IMR-90 (cell line): ENCODE results near the gene CELSR1. TPM values are rescaled to one million over a fixed set of nuclear protein-coding genes. Genes with fewer than 3 reads are reported as not detected.

Experiments used
- ATAC-seq: fragments of 200-7000 bp; cut with Tn5 transposase; 2 replicates; pipeline ENCODE4 v1.9.1; 2020; ENCODE audit warnings: low read depth, mild to moderate bottlenecking, moderate library complexity
- BruUV-seq: library from RNA; stranded (reverse); fragments of 400-500 nt; replicated peaks from 2 replicates; lab custom pipeline; 2021; lab: Mats Ljungman, UMichigan
- CTCF ChIA-PET: fragments of 300-600 bp; formaldehyde crosslinking; extraction: SDS; loops from one replicate; lab custom pipeline; 2021; ENCODE audit warnings: antibody characterized with exemption; lab: Yijun Ruan, JAX
- POLR2A ChIA-PET: fragments of 300-600 bp; sonication (Branson Sonifier 250); formaldehyde crosslinking; loops from one replicate; lab custom pipeline; 2022; ENCODE audit warnings: antibody characterized with exemption; ENCODE audit not compliant: unreplicated experiment; lab: Charles Lee
- DNase-seq: peaks from one replicate; pipeline ENCODE4 v3.0.0; 2013
- H2AFZ ChIP-seq: replicated peaks from 2 replicates; pipeline ENCODE3; 2013; ENCODE audit warnings: low read length, mild to moderate bottlenecking; ENCODE audit not compliant: poor library complexity
- H2AK5ac ChIP-seq: 2 replicates; pipeline ENCODE4 v1.6.1; 2013; ENCODE audit warnings: low read depth, low read length, inconsistent platforms
- H2AK9ac ChIP-seq: replicated peaks from 2 replicates; pipeline ENCODE3; 2013; ENCODE audit warnings: mild to moderate bottlenecking, low read depth, low read length, moderate library complexity; ENCODE audit not compliant: poor library complexity
- H2BK120ac ChIP-seq: 2 replicates; pipeline ENCODE4 v1.6.1; 2013; ENCODE audit warnings: low read depth, low read length, inconsistent platforms
- H2BK15ac ChIP-seq: 3 replicates; pipeline ENCODE4 v1.6.1; 2013; ENCODE audit warnings: low read depth, low read length, inconsistent platforms
- H2BK20ac ChIP-seq: 2 replicates; pipeline ENCODE4 v1.6.1; 2013; ENCODE audit warnings: low read depth, mild to moderate bottlenecking, inconsistent platforms, low read length, moderate library complexity
- H2BK5ac ChIP-seq: 2 replicates; pipeline ENCODE4 v1.6.1; 2013; ENCODE audit warnings: mild to moderate bottlenecking, low read depth, low read length, inconsistent platforms; ENCODE audit not compliant: poor library complexity, severe bottlenecking
- H3K14ac ChIP-seq: replicated peaks from 2 replicates; pipeline ENCODE4 v1.6.1; 2013; ENCODE audit warnings: low read depth, low read length, inconsistent platforms
- H3K18ac ChIP-seq: 2 replicates; pipeline ENCODE4 v1.6.1; 2013; ENCODE audit warnings: low read depth, low read length, control low read depth
- H3K23ac ChIP-seq: 2 replicates; pipeline ENCODE4 v1.6.1; 2013; ENCODE audit warnings: low read depth, low read length, inconsistent platforms
- H3K27ac ChIP-seq: 2 replicates; pipeline ENCODE4 v1.5.1; 2013; ENCODE audit warnings: mild to moderate bottlenecking, control low read depth, low read length; ENCODE audit not compliant: insufficient read depth
- H3K27me3 ChIP-seq: 2 replicates; pipeline ENCODE4 v1.6.1; 2013; ENCODE audit warnings: low read length; ENCODE audit not compliant: control insufficient read depth, insufficient read depth
- H3K36me3 ChIP-seq: 2 replicates; pipeline ENCODE4 v1.6.1; 2013; ENCODE audit warnings: low read length, mixed read lengths; ENCODE audit not compliant: control insufficient read depth, insufficient read depth
- H3K4ac ChIP-seq: 2 replicates; pipeline ENCODE4 v1.6.1; 2013; ENCODE audit warnings: low read depth, low read length, inconsistent platforms
- H3K4me1 ChIP-seq: 2 replicates; pipeline ENCODE4 v1.6.1; 2013; ENCODE audit warnings: low read length, mixed read lengths; ENCODE audit not compliant: control insufficient read depth, insufficient read depth
- H3K4me2 ChIP-seq: 2 replicates; pipeline ENCODE4 v1.6.1; 2013; ENCODE audit warnings: low read depth, mild to moderate bottlenecking, control low read depth, low read length, moderate library complexity
- H3K4me3 ChIP-seq: 2 replicates; pipeline ENCODE4 v1.5.1; 2013; ENCODE audit warnings: low read depth, mild to moderate bottlenecking, control low read depth, low read length, moderate library complexity; ENCODE audit not compliant: insufficient read depth
- H3K56ac ChIP-seq: 2 replicates; pipeline ENCODE4 v1.6.1; 2013; ENCODE audit warnings: low read length, inconsistent platforms; ENCODE audit not compliant: insufficient read depth; ENCODE audit errors: extremely low read depth
- H3K79me1 ChIP-seq, 2 experiments: 2 replicates each; pipeline ENCODE4 v1.6.1; 2013; ENCODE audit warnings: low read length in 2 of 2, inconsistent platforms in 1 of 2, low read depth in 1 of 2
- H3K9ac ChIP-seq: 2 replicates; pipeline ENCODE4 v1.6.1; 2013; ENCODE audit warnings: low read depth, low read length, control low read depth
- H3K9me1 ChIP-seq: 2 replicates; pipeline ENCODE4 v1.6.1; 2013; ENCODE audit warnings: low read length, inconsistent platforms; ENCODE audit not compliant: insufficient read depth
- H3K9me3 ChIP-seq: 2 replicates; pipeline ENCODE4 v1.6.1; 2013; ENCODE audit warnings: low read length; ENCODE audit not compliant: control insufficient read depth, insufficient read depth
- H4K20me1 ChIP-seq: 2 replicates; pipeline ENCODE4 v1.6.1; 2013; ENCODE audit warnings: low read length, inconsistent platforms; ENCODE audit not compliant: insufficient read depth
- H4K5ac ChIP-seq: 2 replicates; pipeline ENCODE4 v1.6.1; 2013; ENCODE audit warnings: mild to moderate bottlenecking, low read depth, low read length, control low read depth
- H4K8ac ChIP-seq, 2 experiments: 2 replicates each; pipeline ENCODE4 v1.6.1; 2013; ENCODE audit warnings: low read depth in 2 of 2, low read length in 2 of 2, control low read depth in 1 of 2, inconsistent platforms in 1 of 2
- H4K91ac ChIP-seq: 2 replicates; pipeline ENCODE4 v1.6.1; 2013; ENCODE audit warnings: low read depth, low read length, inconsistent platforms; ENCODE audit not compliant: insufficient read depth
- BHLHE40 ChIP-seq: fragments of 150-350 bp; IDR thresholded peaks from 2 replicates; pipeline ENCODE4 v1.6.1; 2016; ENCODE audit warnings: mild to moderate bottlenecking, low read depth, low read length
- CEBPB ChIP-seq: IDR thresholded peaks from 2 replicates; pipeline ENCODE4 v1.6.1; 2012; ENCODE audit warnings: low read depth, low read length, improper control_type of control experiment
- CHD1 ChIP-seq: IDR thresholded peaks from 2 replicates; pipeline ENCODE4 v1.6.1; 2012; ENCODE audit warnings: low read depth, low read length, improper control_type of control experiment
- FOS ChIP-seq: fragments of 150-350 bp; IDR thresholded peaks from 2 replicates; pipeline ENCODE4 v1.6.1; 2016; ENCODE audit warnings: low read depth, low read length
- MAFK ChIP-seq: IDR thresholded peaks from 2 replicates; pipeline ENCODE4 v1.6.1; 2012; ENCODE audit warnings: low read depth, low read length, improper control_type of control experiment
- MAZ ChIP-seq: IDR thresholded peaks from 2 replicates; pipeline ENCODE4 v1.6.1; 2012; ENCODE audit warnings: low read depth, mild to moderate bottlenecking, low read length, improper control_type of control experiment, moderate library complexity, borderline replicate concordance
- MXI1 ChIP-seq: IDR thresholded peaks from 2 replicates; pipeline ENCODE4 v1.6.1; 2012; ENCODE audit warnings: low read depth, mild to moderate bottlenecking, low read length, moderate library complexity, borderline replicate concordance
- NFE2L2 ChIP-seq: fragments of 150-350 bp; IDR thresholded peaks from 2 replicates; pipeline ENCODE4 v1.6.1; 2016; ENCODE audit warnings: low read depth, mild to moderate bottlenecking, low read length
- POLR2A ChIP-seq: IDR thresholded peaks from 2 replicates; pipeline ENCODE4 v1.6.1; 2012; ENCODE audit warnings: mild to moderate bottlenecking, low read depth, low read length
- RAD21 ChIP-seq: IDR thresholded peaks from 2 replicates; pipeline ENCODE4 v1.6.1; 2012; ENCODE audit warnings: low read length, improper control_type of control experiment
- RCOR1 ChIP-seq: IDR thresholded peaks from 2 replicates; pipeline ENCODE4 v1.6.1; 2012; ENCODE audit warnings: mild to moderate bottlenecking, low read length, improper control_type of control experiment; ENCODE audit not compliant: insufficient replicate concordance
- RFX5 ChIP-seq: IDR thresholded peaks from 2 replicates; pipeline ENCODE4 v1.8.0; 2012; ENCODE audit warnings: low read depth, mild to moderate bottlenecking, low read length, moderate library complexity
- SMC3 ChIP-seq: fragments of 150-350 bp; IDR thresholded peaks from 2 replicates; pipeline ENCODE4 v1.6.1; 2016; ENCODE audit warnings: low read depth, mild to moderate bottlenecking, antibody characterized with exemption, low read length, moderate library complexity
- WGBS, 2 experiments: methylation state at CpG; one replicate each; pipeline versions ENCODE4 v1.1.5 to v1.1.7; 2013; ENCODE audit warnings: missing lambda C conversion rate in 2 of 2; ENCODE audit not compliant: insufficient read length in 1 of 2; ENCODE audit errors: extremely low coverage in 2 of 2; 5-methylcytosine and 5-hydroxymethylcytosine counted together
- dilution Hi-C: fragments of 300-500 bp; cut with HindIII; formaldehyde crosslinking; loops from one replicate; pipeline ENCODE4 v1.14.3; 2018; ENCODE audit warnings: low sequenced_read_pairs; ENCODE audit not compliant: unreplicated experiment
- in situ Hi-C: fragments of 300-500 bp; cut with MboI; formaldehyde crosslinking; loops from 3 replicates; pipeline ENCODE4 v1.14.3; 2019; ENCODE audit warnings: low sequenced_read_pairs, inconsistent platforms, mixed read lengths
- intact Hi-C: fragments of 100-400 bp; cut with micrococcal nuclease; formaldehyde crosslinking; loops from 2 replicates; pipeline ENCODE4 v1.10.0; 2022
- polyA plus RNA-seq, 3 experiments: library from polyadenylated mRNA; depleted of rRNA; stranded (reverse); fragments of >200 nt; gene quantifications; 2 replicates each; pipeline ENCODE4 v1.2.3, GENCODE V29; 2012; ENCODE audit warnings: low replicate concordance in 1 of 3
- total RNA-seq: library from RNA; depleted of rRNA; stranded (reverse); fragments of >200 nt; gene quantifications from 2 replicates; pipeline ENCODE4 v1.2.3, GENCODE V29; 2012
- TF ChIP-seq, protein P1 (sequence below): fragments of 150-350 bp; IDR thresholded peaks from 2 replicates; pipeline ENCODE4 v1.6.1; 2017; ENCODE audit warnings: mild to moderate bottlenecking, antibody characterized with exemption, low read length, low read depth
- TF ChIP-seq, protein P2 (sequence below): fragments of 150-350 bp; IDR thresholded peaks from 2 replicates; pipeline ENCODE4 v1.6.1; 2016; ENCODE audit warnings: low read depth, mild to moderate bottlenecking, low read length, moderate library complexity, borderline replicate concordance
- TF ChIP-seq, protein P3 (sequence below): conservative IDR thresholded peaks from 2 replicates; pipeline ENCODE4 v1.5.1; 2012; ENCODE audit warnings: mild to moderate bottlenecking, low read depth, low read length, improper control_type of control experiment

Gene CELSR1
- total and polyA plus RNA-seq, 2 of the 4 experiments (the other 2 are of a cell fraction), result 0.36 to 0.82 TPM

DNA sequence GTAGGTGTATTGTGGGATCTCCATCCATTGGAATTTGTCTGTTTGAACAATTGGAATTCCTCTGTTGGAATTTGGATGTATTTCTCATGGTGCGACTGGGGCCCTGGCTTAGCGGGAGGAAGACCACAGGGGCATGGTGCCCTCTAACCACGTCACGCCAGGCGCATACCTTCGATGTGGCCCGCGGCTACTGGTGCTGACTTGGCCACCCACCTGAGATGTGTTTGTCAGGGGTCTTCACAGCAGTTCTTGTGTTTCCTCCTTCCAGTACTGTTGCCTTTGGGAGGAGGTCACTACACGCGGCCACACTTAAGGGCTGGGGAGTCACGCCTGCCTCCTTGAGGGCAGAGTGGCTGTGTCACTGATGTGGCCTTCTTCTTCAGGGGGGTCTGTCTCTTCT is 46.2 kb upstream of the CELSR1 start:
- no peak overlapping the region for H3K23ac ChIP-seq
- no TSS peak for BruUV-seq
- H2AK9ac ChIP-seq, result no peak overlapping the region
- H2BK120ac ChIP-seq, result no peak overlapping the region
- no peak overlapping the region for H4K8ac ChIP-seq
- no peak overlapping the region for H2BK20ac ChIP-seq
- no peaks in the 10 kb centered on the region for H3K9me1 ChIP-seq
- no peak overlapping the region for H3K4me3 ChIP-seq
- H3K9ac ChIP-seq, result no peak overlapping the region
- ChIA-PET CTCF (no interaction called here), POLR2A (no interaction called here)
- no peak overlapping the region for H2AFZ ChIP-seq
- H3K36me3 ChIP-seq, result peaks cover 1% of the 10 kb centered on the region; the same call in 1 of the 2 replicates
- H3K27me3 ChIP-seq, result no peaks in the 10 kb centered on the region; the same call in 1 of the 2 replicates
- H3K79me1 ChIP-seq, result peaks cover 6% of the 10 kb centered on the region in 2 experiments; a peak in 2 of 4 replicates
- no peak overlapping the region for H4K91ac ChIP-seq
- no peak overlapping the region for H3K14ac ChIP-seq
- H3K27ac ChIP-seq, result no peak overlapping the region
- dilution Hi-C loops (no loop called here), in situ Hi-C loops (no loop called here), intact Hi-C loops (no loop called here)
- no peak overlapping the region for H3K4me2 ChIP-seq
- TF ChIP-seq NFE2L2, result no peak
- TF ChIP-seq, protein P1, sequence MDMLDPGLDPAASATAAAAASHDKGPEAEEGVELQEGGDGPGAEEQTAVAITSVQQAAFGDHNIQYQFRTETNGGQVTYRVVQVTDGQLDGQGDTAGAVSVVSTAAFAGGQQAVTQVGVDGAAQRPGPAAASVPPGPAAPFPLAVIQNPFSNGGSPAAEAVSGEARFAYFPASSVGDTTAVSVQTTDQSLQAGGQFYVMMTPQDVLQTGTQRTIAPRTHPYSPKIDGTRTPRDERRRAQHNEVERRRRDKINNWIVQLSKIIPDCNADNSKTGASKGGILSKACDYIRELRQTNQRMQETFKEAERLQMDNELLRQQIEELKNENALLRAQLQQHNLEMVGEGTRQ, result no peak
- TF ChIP-seq FOS, result no peak
- no peak for TF ChIP-seq RAD21
- TF ChIP-seq BHLHE40, result no peak
- TF ChIP-seq RFX5, result no peak
- no peak for TF ChIP-seq MAZ
- no peak for TF ChIP-seq CEBPB
- no peak for TF ChIP-seq MAFK
- no peak for TF ChIP-seq SMC3
- no peak for TF ChIP-seq POLR2A
- TF ChIP-seq MXI1, result no peak
- TF ChIP-seq CHD1, result no peak
- TF ChIP-seq, protein P2, sequence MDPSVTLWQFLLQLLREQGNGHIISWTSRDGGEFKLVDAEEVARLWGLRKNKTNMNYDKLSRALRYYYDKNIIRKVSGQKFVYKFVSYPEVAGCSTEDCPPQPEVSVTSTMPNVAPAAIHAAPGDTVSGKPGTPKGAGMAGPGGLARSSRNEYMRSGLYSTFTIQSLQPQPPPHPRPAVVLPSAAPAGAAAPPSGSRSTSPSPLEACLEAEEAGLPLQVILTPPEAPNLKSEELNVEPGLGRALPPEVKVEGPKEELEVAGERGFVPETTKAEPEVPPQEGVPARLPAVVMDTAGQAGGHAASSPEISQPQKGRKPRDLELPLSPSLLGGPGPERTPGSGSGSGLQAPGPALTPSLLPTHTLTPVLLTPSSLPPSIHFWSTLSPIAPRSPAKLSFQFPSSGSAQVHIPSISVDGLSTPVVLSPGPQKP, result no peak
- TF ChIP-seq RCOR1, result no peak
- TF ChIP-seq, protein P3, sequence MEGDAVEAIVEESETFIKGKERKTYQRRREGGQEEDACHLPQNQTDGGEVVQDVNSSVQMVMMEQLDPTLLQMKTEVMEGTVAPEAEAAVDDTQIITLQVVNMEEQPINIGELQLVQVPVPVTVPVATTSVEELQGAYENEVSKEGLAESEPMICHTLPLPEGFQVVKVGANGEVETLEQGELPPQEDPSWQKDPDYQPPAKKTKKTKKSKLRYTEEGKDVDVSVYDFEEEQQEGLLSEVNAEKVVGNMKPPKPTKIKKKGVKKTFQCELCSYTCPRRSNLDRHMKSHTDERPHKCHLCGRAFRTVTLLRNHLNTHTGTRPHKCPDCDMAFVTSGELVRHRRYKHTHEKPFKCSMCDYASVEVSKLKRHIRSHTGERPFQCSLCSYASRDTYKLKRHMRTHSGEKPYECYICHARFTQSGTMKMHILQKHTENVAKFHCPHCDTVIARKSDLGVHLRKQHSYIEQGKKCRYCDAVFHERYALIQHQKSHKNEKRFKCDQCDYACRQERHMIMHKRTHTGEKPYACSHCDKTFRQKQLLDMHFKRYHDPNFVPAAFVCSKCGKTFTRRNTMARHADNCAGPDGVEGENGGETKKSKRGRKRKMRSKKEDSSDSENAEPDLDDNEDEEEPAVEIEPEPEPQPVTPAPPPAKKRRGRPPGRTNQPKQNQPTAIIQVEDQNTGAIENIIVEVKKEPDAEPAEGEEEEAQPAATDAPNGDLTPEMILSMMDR, result no peak
- ATAC-seq (no peak), DNase-seq (no peak)
- H2AK5ac ChIP-seq, result no peak overlapping the region
- H2BK5ac ChIP-seq, result no peak overlapping the region
- peaks cover 42% of the 10 kb centered on the region for H4K20me1 ChIP-seq
- no peak overlapping the region for H2BK15ac ChIP-seq
- 96% methylated on average over 8 of the region's 11 CpGs; no CpG with 5 or more reads in 1 of the 2 experiments for WGBS, 2 experiments
- H3K4ac ChIP-seq, result no peak overlapping the region
- no peak overlapping the region for H3K56ac ChIP-seq
- H3K9me3 ChIP-seq, result no peaks in the 10 kb centered on the region
- no peak overlapping the region for H3K18ac ChIP-seq
- H4K5ac ChIP-seq, result no peak overlapping the region
- peaks cover 12% of the 10 kb centered on the region for H3K4me1 ChIP-seq
